ENCODE results near the gene PPP1R2C.

Gene PPP1R2C

GRCh38 chrX:42778096-42778495, at the start of gene PPP1R2C:
Gene PPP1R2C (minus strand): TSS chrX:42778163. CDS start chrX:42778079, 84 bp downstream.
- in situ Hi-C loops (cut with HindIII; ENCODE audit: low pct_unique_long_range_greater_than_20kb, low sequenced_read_pairs), result no loop called here
- DNase-seq (ENCODE audit: low read depth in 1 of 2, low spot score in 1 of 2), result no peak

GRCh38 chrX:42825201-42825600, 47.2 kb upstream of the PPP1R2C start:
- TF ChIP-seq JUND (IDR thresholded peaks at IDR 0.05; ENCODE audit: low read depth), result no peak
- in situ Hi-C loops (cut with HindIII; ENCODE audit: low pct_unique_long_range_greater_than_20kb, low sequenced_read_pairs), result no loop called here
- no peak for DNase-seq (ENCODE audit: low read depth in 1 of 2, low spot score in 1 of 2)

More at GRCh38 chrX:42778096-42778495, at the start of gene PPP1R2C:
- TF ChIP-seq JUND (IDR thresholded peaks at IDR 0.05; ENCODE audit: low read depth), result no peak

- no peak for TF ChIP-seq JUND (IDR thresholded peaks at IDR 0.05; ENCODE audit: low read depth)
- in situ Hi-C loops (cut with HindIII; ENCODE audit: low pct_unique_long_range_greater_than_20kb, low sequenced_read_pairs), result no loop called here
- DNase-seq (ENCODE audit: low read depth in 1 of 2, low spot score in 1 of 2), result no peak
Observed at GRCh38 chrX:42824541-42824940, 46.6 kb upstream of the PPP1R2C start.

GRCh38 chrX:42823443-42823842, 45.5 kb upstream of the PPP1R2C start:
- no peak for DNase-seq (ENCODE audit: low read depth in 1 of 2, low spot score in 1 of 2)
- in situ Hi-C loops (cut with HindIII; ENCODE audit: low pct_unique_long_range_greater_than_20kb, low sequenced_read_pairs), result no loop called here
- TF ChIP-seq JUND (IDR thresholded peaks at IDR 0.05; ENCODE audit: low read depth), result no peak

- in situ Hi-C loops (cut with HindIII; ENCODE audit: low pct_unique_long_range_greater_than_20kb, low sequenced_read_pairs), result no loop called here
- DNase-seq (ENCODE audit: low read depth in 1 of 2, low spot score in 1 of 2), result no peak
- no peak for TF ChIP-seq JUND (IDR thresholded peaks at IDR 0.05; ENCODE audit: low read depth)
Observed at GRCh38 chrX:42821803-42822443, 44.0 kb upstream of the PPP1R2C start.

- in situ Hi-C loops (cut with HindIII; ENCODE audit: low pct_unique_long_range_greater_than_20kb, low sequenced_read_pairs), result no loop called here
- no peak for TF ChIP-seq JUND (IDR thresholded peaks at IDR 0.05; ENCODE audit: low read depth)
- no peak for DNase-seq (ENCODE audit: low read depth in 1 of 2, low spot score in 1 of 2)
Observed at GRCh38 chrX:42818151-42818921, 40.4 kb upstream of the PPP1R2C start.

GRCh38 chrX:42809569-42809968, 31.6 kb upstream of the PPP1R2C start:
- no peak for DNase-seq (ENCODE audit: low read depth in 1 of 2, low spot score in 1 of 2)
- no peak for TF ChIP-seq JUND (IDR thresholded peaks at IDR 0.05; ENCODE audit: low read depth)
- in situ Hi-C loops (cut with HindIII; ENCODE audit: low pct_unique_long_range_greater_than_20kb, low sequenced_read_pairs), result no loop called here

GRCh38 chrX:42807393-42807792, 29.4 kb upstream of the PPP1R2C start:
- in situ Hi-C loops (cut with HindIII; ENCODE audit: low pct_unique_long_range_greater_than_20kb, low sequenced_read_pairs), result no loop called here
- no peak for DNase-seq (ENCODE audit: low read depth in 1 of 2, low spot score in 1 of 2)
- TF ChIP-seq JUND (IDR thresholded peaks at IDR 0.05; ENCODE audit: low read depth), result no peak

- no peak for DNase-seq (ENCODE audit: low read depth in 1 of 2, low spot score in 1 of 2)
- in situ Hi-C loops (cut with HindIII; ENCODE audit: low pct_unique_long_range_greater_than_20kb, low sequenced_read_pairs), result no loop called here
- no peak for TF ChIP-seq JUND (IDR thresholded peaks at IDR 0.05; ENCODE audit: low read depth)
Observed at GRCh38 chrX:42804524-42804923, 26.6 kb upstream of the PPP1R2C start.

- no peak for DNase-seq (ENCODE audit: low read depth in 1 of 2, low spot score in 1 of 2)
- TF ChIP-seq JUND (IDR thresholded peaks at IDR 0.05; ENCODE audit: low read depth), result no peak
- in situ Hi-C loops (cut with HindIII; ENCODE audit: low pct_unique_long_range_greater_than_20kb, low sequenced_read_pairs), result no loop called here
Observed at GRCh38 chrX:42803320-42803719, 25.4 kb upstream of the PPP1R2C start.

GRCh38 chrX:42797651-42798269, 19.8 kb upstream of the PPP1R2C start:
- no peak for DNase-seq (ENCODE audit: low read depth in 1 of 2, low spot score in 1 of 2)
- no peak for TF ChIP-seq JUND (IDR thresholded peaks at IDR 0.05; ENCODE audit: low read depth)
- in situ Hi-C loops (cut with HindIII; ENCODE audit: low pct_unique_long_range_greater_than_20kb, low sequenced_read_pairs), result no loop called here

GRCh38 chrX:42783451-42783850, 5.5 kb upstream of the PPP1R2C start:
- no peak for DNase-seq (ENCODE audit: low read depth in 1 of 2, low spot score in 1 of 2)
- in situ Hi-C loops (cut with HindIII; ENCODE audit: low pct_unique_long_range_greater_than_20kb, low sequenced_read_pairs), result no loop called here
- no peak for TF ChIP-seq JUND (IDR thresholded peaks at IDR 0.05; ENCODE audit: low read depth)

GRCh38 chrX:42776195-42776594, 1.8 kb downstream of the PPP1R2C start:
- no peak for DNase-seq (ENCODE audit: low read depth in 1 of 2, low spot score in 1 of 2)
- in situ Hi-C loops (cut with HindIII; ENCODE audit: low pct_unique_long_range_greater_than_20kb, low sequenced_read_pairs), result no loop called here
- no peak for TF ChIP-seq JUND (IDR thresholded peaks at IDR 0.05; ENCODE audit: low read depth)

Measured in T47D (cell line).